Activated T-cell treated with anti-CD3 and anti-CD28 coated beads for 48 hours (primary cell): Measurements from ENCODE around the gene CSMD2.

Experiments
- DNase-seq: peaks from one replicate; pipeline ENCODE4 v3.0.0-alpha.2; 2020; ENCODE audit warnings: low read depth

The CSMD2 gene

DNA sequence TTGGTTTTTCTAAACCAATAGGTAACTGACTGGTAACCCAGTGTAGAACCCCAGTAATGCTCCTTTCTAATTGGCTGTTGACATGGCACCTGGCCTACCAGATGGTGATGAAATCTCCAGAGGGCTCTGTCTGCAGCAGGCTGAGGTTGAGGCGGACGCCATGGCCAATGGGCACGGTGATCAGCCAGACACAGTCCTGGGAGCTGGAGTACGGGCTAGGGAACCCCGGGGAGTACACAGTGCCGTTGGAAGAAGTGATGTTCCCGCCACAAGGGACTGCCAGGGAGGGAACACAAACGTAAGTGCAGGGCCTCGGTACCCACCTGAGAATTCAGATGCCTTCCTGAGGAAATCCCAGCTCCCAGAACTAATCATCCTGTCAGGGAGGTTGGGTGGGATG lies 562.8 kb downstream of the CSMD2 start:
- DNase-seq: no peak

DNA sequence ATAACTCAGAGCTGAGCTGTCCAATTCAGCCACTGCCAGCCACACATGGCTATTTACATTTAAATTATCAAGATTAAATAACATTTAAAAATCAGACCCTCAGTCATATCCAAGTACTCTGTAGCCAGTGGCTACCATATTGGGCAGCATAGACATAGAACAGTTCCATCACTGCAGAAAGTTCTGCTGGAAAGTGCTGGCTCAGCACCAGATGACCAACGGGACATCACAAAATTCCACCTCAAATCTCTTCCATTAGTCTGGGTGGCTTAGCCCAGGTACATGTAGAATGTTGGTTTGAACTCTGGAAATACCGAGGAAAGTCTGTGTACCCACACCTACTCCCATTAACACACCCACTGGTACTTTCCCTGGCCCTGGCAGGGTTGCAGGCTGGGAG lies 563.3 kb downstream of the CSMD2 start:
- DNase-seq: no peak

DNA sequence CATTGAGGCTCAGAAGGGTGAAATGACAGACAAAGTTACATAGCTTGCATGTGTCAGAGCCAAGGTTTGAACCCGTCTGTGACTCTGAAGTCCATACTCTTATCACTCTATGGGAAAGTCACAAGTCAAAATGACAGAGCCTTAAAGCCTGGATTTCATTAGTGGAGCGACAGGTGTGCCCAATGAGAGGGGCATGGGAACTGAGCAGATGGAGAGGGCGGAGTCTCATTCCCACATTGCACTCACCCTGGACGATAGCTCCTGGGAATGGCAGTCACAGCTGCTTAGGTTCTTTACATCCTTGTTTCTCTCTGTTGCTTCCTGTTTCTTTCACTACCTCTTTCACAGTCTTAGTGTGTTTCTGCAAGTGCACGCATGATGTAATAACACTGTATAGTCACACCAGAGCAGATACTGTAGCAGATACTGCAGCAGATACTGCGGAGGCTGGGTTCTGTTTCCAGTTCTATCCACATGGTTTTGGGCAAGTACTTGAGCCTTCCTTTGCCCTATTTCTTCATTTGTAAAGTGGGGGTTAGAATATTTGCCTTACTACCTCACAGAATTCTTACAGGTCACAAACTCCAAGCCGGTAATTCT lies 565.4 kb downstream of the CSMD2 start:
- DNase-seq: no peak

DNA sequence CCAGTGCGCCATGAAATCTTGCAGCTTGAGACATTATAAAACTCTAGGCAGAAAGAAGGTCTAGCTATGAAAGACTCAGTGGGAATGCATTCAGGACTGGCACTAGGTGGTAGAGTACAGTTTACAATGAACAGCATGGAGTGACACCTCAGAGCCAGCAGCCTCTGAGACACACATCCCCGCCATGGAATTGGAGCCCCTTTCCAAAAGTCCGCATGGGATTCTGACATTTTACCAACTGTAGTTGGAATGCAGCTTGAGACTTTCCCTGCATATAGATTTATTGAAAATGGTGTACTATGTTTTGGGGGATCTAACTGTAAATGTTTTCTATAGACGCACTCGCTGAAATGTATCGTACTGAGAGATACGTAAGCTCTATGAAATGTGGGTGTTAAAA lies 576.3 kb downstream of the CSMD2 start:
- DNase-seq: no peak

DNA sequence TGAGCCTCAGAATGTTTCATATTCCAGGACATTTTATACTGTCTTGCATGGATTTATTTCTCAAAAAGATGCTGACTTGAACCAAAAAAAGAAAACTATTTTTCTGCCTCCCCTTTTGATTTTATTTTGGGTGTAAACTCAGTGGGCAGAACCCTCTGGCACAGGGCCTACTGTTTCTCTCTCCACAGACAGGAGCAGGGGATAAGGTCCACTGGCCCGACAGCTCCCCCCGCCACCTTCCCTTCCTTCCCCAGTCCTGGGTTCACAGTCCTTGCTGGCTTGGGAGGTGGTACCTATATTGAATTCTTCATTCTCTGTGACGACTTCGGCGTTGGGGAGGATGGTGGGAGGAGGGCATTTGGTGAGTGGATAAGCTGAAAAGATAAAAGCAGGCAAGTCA lies 578.2 kb downstream of the CSMD2 start:
- DNase-seq: no peak

DNA sequence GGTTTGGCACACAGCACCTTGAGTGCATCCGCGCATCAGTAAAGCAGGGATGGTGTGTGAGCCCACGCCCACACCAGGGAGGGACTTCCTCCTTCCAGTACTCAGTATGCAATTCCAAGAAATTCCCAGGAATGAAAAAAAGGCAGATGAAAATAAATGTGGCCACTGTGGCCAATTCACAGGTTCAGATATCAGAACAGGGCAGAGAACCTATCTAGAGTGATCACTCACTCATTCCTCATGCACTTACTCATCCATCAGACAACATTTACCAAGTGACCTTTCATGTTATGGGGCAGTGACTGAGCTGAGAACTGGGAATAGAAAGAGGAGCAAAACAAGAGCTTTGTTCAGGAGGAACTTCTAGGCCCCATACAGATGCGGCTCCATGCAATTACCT lies 578.9 kb downstream of the CSMD2 start:
- no peak for DNase-seq

DNA sequence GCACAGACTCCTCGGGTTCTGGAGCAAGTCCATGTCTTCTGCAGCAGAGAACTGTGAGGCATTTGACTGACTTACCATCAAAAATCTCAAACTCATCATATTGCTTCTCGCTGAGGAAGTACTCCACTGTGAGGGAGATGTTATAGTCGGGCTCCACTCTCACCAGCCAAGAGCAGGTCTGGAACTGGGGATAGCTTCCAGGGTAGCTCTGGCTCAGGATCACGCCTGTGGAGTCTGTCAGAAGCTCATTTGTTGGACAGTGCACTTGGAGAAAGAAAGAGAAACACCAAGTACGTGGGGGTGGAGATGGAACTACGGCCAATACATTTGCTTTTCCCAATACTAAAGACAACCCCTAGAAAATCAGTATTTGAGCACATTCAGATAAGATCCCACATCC lies 581.5 kb downstream of the CSMD2 start:
- no peak for DNase-seq

DNA sequence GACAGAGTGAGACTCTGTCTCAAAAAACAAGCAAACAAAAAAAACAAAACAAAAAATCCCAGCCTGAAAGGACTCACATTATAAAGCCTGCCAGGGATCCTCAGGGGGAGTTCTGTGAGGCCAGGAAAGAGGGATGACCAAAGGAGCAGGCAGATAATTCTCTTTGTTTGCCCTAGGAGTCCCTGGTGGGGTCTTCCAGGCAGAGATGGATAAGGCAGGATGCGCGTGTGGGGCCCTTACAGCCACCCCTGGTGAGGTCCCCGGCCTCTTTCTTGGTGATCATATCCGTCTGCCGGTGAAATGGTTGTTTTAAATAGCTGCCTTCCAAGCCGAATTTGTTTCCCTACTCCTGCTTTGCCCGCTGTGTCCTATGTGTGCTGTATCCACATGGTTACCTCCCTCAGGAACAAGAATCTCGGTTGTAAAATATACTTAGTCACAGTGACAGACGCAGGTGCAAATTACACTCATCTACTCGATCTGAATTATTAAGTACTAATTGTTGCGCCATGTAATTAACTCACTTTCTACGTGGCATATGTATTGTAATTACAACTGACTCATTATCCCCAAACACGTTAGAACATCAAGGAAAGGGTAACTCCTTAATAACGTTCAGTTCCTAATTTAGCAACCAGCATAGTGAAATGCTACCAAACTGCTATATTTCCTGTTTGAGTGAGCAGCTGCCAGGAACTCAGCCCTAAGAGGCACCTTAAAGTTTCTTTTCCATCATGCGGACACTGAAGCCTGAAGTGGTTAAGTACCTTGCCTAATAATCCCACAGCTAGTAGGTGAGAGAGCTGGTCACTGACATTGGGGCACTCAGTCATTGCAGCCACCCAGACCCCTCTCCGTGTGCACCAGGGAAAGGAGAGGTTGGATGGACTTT lies 586.2 kb downstream of the CSMD2 start:
- DNase-seq: no peak

DNA sequence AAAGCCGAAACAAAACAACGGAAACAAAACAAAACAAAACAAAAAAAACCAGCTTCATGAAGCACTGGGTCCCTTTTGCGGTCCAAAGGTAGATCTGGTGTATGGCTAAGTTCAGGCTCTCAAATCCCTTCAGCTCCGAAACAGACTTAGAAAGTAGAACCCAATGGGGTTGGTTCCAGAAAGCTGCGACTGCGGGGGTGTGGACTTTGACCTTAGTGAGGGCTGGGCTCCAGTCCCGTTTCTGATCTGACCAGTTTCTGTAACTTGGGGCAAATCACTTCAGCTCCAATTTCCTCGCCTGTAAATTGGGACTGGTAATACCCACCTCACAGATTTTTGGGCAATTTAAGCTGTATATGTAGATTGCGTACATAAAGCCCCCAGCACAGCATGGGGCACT lies 587.4 kb downstream of the CSMD2 start:
- DNase-seq: no peak

DNA sequence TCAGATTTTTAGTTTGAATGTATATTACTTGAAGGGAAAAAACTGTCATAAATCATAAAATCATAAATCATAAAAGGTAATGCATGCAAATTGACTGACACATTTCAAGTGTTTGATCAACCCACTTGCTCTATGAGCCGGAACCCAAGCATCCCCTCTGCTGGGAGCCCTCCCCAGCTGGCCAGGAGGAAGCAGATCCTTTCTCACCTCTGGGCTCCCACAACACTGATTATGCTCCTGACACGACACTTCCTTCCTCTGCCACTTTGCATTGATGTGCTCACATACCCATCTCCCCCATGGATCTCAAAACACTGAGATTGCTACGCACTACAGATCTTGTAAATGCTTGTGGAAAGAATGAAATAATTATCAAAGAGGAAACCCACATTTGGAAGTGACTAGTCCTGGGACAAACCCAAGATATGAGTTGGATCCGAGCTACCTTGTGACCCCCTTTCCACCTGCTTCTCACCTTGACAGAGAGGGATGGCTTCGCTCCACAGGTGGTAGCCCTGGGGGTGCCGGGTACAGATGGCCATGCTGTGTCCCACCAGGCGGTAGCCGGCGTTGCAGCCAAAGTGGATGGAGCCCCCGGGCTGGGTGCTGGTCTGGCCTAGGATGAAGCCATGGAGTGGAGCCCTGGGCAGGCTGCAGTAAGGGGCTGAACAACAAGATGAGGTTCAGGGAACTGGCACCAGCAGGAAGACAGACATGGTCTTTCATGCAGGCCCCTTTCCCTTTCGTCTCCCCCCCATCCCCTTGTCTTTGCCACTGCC lies 588.0 kb downstream of the CSMD2 start:
- DNase-seq: no peak

DNA sequence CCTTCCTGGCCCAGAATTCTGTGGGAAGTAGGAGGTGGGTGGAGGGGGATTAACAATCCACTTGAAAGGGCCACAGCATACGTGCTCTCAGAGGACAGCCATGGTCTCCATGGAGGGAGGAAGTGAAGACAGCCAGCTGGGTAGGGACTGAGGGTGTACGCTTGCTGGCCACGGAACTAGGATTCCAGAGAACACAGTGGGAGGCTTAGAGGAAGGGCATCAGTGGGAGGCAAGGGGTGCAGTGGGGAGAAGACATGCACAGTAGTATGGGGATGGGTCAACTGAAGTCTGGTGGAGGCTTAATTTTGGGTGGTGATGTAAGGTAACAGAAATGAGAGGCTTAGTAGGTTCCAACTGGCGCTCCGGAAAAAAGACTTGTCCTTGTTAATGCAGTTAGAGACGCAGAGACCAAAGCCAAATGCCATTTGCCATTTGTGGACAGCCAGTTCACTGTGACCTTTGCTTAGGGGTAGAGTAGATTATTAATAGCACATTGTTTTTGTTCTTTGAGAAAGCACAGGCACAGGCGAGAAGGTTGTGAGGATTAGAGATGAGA lies 589.6 kb downstream of the CSMD2 start:
- DNase-seq: no peak

DNA sequence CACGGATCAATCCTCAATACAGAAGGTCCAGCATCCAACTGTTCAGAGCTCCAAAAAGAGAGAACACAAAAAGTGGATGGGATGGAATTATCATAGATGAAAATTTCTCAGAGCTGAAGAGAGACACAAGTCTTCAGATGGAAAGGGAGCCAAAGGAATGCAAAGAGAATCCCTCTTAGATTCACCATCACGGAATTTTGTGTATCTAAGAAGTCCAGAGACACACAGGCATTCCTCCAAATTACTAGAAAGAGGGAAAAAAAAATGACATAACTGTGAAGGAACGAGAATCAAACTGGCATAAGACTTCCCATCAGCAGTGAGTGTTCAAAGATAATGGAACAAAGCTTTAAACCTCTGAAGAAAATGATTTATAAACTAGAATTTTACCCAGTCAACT lies 591.4 kb downstream of the CSMD2 start:
- no peak for DNase-seq

DNA sequence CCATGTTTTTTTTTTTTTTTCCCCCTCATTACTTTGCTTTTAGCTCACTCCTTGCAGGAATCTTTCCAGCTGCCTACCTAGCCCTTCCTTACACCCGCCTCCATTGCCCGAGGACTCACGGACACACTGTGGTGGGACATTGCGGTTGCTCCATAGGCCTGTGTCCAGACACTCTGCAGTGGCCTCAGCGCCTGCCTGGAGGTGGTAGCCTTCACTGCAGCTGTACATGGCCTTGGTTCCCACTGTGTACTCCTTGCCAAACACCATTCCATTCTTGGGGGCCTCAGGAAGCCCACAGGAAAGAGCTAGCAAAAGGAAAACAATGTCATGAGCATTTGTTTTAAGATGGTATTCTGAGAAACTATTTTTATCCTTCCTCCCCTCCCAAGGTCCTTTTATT lies 592.6 kb downstream of the CSMD2 start:
- no peak for DNase-seq

DNA sequence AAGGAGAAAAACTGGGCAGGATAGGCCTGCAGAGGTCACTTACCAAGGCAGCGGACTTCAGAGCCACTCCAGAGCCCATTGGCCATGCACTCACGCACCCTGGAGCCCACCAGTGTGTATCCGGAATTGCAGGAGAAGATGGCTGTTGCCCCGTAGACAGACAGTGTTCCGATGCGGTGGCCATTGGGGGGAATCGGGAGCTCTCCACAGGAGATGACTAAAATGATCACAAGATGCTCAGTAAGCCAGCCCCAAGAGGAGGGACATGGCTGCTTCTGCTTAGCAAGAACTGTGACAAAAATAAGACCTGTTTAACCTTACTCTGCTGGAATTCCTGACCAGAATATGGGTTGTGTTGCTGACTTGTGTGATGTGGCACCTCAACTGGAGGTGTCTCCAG lies 595.7 kb downstream of the CSMD2 start:
- DNase-seq: no peak

DNA sequence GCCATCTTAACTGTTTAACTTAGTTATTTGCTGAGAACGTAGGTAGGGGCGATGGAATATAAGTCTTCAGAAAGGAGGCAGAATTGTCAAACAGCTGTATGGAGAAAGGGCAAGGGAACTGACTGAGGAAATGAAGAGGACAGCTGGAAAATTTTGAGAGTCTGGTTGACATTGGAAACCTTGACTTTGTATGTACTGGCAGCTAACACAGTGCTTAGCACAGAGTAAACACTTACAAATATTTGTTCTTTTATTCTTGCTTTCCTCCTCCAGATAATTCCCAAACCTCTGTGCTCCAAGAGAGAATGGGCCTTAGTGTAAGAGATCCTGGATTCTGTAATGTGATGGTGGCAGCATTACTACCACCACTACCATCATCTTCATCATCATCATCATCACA lies 601.3 kb downstream of the CSMD2 start:
- no peak for DNase-seq

DNA sequence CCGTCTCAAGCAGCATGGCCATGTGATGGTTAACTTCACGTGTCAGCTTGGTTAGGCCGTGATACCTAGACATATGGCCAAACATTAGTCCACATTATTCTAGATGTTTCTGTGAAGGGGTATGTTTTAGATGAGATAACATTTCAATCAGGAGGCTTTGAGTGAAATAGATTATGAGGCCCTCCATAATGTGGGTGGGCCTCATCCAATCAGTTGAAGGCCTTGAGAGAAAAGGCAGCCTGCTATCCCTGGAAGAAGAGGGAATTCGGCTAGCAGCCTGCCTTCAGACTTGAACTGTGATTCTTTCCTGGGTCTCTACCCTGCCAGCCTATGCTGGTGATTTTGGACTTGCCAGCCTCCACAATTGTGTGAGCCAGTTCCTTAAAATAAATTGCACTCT lies 602.5 kb downstream of the CSMD2 start:
- no peak for DNase-seq

DNA sequence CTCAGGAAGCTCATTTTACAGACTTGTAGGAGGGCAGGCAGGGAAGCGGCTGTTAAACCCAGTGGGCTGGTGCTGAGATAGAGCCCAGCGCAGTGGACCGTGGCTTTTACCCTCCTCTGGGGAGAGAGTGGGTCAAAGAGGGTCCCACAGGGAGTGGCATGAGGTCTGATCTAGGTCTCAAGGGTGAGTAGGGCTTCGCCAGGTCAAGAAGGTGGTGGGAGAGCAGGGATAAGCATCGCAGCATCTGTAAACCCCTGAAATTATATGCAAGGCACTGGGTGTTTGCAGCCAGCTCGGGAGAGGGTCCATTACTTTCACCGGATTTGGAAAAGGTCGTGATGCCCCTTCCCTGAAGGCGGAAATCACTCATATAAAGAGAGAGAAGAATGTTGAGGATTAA lies 603.5 kb downstream of the CSMD2 start:
- DNase-seq: no peak

DNA sequence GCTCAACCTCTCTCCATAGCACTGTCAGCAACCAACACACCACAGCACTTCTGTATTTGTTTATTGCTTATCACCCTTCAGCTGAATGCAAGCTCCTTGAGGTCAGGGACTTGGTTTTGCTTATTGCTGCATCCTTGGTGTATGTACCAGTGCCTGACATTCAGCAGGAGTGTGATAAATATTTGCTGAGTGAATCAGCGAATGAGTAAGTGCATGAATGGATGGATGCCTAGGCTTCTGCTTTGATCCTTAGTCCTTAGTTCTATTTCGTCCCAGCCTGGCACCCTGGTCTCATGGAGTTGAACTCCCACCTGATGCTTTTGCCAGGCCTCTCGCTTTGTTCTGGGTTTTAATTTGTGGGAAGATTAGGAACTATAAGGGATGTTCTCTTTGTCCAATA lies 604.4 kb downstream of the CSMD2 start:
- no peak for DNase-seq

DNA sequence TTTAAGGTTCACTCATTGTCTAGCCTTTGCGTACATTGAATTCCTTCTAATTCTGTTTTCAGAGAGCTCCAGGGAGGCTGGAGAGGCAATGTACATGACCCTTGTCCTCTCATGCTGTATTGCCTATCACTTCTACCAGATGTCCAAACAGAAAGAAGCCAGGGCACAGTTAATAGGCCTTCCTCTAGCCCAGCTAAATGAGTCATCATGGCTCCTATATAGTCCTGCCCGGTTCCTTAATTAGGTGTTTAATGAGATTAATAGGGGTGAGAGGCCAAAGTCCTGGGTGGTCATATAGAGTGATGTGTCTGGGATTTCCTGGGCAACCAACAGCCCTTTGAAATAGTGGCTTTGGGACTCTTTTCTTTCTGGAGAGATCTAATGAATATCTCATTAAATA lies 616.3 kb downstream of the CSMD2 start:
- no peak for DNase-seq

DNA sequence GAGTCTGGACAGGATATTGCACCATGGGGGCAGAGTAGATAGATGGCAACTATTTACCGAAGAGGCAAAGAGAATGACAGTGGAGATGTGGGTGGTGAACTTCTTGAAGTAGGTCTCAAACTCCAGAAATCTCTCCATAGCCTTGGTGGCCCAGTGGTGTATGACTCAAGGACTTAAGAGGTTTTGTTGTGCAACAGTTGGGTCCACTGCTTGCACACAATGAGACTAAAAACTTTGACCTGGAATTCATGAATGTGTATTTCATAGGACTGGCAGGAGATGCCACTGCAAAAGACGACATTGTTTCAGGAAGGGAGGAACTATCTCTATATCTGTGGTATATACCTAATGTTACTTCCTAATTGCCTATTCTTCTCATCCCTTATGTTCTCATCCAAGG lies 616.7 kb downstream of the CSMD2 start:
- DNase-seq: no peak

DNA sequence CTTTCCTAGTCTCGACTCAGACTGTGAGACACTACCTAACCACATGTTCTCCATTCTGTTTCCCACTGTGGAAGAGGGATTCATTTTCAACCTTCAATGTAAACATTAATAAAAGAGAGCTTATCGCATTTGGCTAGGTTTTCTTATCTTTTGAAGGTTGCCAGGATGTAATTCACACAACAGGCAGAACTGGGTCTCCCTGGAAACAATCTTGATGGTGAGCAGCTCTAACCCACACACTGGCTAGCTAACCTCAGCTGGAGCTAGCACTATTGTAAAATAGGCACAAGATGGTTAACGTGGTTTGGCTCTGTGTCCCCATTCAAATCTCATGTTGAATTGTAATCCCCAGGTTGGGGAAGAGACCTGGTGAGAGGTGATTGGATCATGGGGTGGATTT lies 617.5 kb downstream of the CSMD2 start:
- no peak for DNase-seq

DNA sequence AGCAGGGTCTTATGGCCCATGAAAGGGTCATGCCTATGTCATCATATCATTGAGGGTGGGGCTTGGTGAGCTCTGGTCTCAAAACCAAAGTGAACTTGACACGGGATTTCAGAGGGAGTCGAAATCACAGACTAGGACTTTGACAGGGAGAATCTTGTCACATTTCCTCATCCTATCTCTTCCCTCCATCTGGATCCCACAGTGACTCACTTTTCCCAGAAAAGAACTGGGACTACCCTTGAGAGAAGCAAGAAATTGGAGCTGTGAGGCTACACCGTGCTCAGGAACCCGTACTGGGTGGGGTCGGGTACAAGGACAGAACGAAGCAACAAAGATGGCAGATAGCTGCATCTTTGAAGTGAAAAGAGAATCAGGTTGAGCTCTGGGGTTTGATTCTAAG lies 623.1 kb downstream of the CSMD2 start:
- DNase-seq: no peak

DNA sequence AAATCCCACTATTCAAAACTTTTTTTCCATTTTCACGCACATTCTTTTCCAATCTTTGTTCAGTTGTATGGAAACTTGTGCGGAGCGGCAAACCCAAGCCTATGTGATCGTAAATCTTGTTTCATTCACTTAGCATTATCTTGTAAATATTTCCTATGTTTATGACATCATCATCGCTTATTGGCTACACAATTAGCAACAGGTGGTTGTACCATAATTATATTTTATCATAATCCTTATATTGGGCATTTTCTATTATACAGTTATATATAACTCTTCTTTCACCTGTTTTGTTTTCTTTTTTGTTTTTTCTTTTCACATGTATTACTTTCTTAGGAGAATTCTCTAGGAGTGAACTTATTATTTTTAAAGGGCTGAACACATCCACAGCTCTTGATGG lies 627.1 kb downstream of the CSMD2 start:
- no peak for DNase-seq
